ENCODE data around the gene UFSP2.
A peak's percentile ranks its signal among the peaks of the same experiment; 100 is the strongest.

UFSP2 gene, protein sequence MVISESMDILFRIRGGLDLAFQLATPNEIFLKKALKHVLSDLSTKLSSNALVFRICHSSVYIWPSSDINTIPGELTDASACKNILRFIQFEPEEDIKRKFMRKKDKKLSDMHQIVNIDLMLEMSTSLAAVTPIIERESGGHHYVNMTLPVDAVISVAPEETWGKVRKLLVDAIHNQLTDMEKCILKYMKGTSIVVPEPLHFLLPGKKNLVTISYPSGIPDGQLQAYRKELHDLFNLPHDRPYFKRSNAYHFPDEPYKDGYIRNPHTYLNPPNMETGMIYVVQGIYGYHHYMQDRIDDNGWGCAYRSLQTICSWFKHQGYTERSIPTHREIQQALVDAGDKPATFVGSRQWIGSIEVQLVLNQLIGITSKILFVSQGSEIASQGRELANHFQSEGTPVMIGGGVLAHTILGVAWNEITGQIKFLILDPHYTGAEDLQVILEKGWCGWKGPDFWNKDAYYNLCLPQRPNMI

DNA sequence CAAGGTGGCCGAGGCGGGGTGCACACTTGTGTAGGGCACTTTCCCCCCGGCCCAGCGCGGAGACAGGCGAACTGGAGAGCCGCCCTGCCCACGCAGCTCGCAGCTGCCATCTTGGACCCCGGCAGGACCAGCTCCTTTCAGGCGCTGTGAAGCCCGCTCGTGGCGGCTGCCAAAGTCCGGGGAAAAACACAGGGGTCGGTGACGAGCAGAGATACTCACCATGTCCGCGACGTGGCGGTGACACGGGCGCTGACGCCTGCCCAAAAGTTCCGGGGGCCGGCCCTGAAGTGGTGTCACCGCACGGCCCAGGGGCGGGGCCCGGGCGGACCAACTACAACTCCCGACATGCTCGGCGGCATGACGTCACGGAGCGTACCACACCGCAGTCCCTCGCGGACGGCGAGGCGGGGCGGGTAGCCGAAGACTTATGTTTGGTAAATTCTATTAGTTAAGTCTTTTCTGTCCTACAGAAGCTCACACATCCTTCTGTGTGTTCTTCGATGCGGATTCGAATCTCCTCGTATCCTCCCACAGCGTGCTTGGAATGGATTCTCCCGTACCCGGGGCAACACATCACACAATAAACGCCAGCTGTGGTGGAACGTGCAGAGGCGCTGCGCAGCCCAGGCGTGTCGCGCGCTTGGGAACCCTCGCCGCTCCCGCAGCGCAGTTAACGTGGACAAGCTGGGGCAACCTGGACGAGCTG is at the start of gene UFSP2:
Gene UFSP2 (minus strand): TSS at position 318 of the 706 bp plus-strand sequence. CDS start 96 bp downstream, at position 222.
- peak; percentile 81 to 89 for DNase-seq (ENCODE audit: low read depth in 1 of 2, low spot score in 1 of 2)

DNA sequence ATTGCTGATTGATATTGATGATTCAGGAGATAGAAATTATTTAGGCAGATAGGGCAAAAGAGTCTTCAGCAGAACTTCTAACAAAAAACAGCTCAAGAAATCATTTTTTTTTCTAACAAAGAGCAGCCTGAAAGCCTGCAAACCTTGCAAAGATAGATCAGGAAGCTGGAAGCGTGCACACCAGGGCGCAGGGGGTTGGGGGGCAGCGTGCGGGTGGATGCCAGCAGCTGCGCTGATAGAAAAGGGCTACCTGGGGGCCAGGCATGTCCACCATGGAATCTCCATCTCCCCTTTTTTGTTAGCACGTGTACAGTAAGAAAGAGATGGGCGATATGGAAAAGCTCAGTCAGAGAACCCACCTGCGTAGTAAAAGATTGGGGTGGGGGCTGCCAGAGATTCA is 47.5 kb upstream of the UFSP2 start:
- DNase-seq (ENCODE audit: low read depth in 1 of 2, low spot score in 1 of 2), result no peak

DNA sequence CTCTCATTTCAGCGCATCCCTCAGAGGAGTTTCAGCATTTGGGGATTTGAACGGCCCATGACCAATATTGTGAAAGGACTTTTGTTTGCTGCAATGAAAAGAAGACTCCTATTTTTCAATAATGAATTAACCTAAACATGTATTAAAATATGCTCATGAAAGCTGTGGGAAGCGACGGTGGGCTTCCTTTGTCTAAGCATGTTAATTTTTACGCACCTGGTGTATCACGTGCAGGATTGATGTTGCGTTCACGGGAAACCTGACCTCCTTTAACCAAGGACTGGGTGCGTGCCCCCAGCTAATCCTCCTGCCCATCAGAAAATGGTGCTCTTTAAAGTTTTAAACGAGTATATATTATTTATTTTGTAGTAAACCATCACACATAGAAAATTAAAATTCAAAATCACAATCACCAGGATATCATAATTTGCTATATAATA is 46.4 kb upstream of the UFSP2 start:
- no peak for DNase-seq (ENCODE audit: low read depth in 1 of 2, low spot score in 1 of 2)

DNA sequence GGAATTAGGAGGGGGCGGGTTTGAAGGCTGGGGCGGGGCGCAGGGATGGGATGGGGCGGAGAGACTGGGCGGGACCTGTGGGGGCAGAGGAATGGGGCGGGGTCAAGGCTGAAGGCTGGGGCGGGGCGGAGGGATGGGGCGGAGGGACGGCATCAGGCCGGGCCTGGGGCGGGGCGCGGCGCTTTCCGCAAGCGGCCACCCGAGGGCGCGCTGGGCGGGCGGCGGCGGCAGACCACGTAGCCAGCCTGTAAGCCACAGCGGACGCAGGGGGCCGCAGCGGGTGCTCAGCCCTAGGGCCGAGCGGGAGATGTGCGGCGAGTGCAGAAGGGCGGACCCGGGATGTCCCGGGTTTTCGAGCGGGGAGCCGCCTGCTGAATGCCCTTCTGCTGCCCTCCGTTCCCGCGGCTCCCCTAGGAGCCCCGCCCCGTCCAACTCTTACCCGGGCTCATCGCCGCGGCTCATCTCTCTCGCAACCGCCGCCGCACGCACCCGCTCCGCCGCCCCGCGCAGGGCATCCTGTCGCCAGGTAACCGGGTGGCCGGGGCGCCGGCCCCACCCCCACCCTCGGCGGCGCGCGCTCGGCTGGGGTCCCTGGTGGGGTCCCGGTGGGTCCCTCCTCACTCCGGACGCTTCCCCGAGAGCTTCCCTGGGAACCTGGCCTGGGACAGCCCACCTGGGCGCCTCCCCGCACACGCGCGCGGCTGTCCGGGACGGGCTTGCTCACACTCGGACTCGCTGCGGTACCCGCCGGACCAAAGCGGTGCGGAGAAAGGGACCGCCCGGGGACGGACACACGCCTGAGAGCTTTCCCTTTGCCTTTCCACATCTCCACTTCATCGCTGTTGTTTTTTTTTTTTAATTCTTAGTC is 45.7 kb upstream of the UFSP2 start, which contains the start of gene CCDC110:
Gene CCDC110 (minus strand): TSS at position 499 of the 868 bp plus-strand sequence. CDS start 50 bp downstream, at position 449.
- DNase-seq (ENCODE audit: low read depth in 1 of 2, low spot score in 1 of 2), result peak; percentile 82 to 84

DNA sequence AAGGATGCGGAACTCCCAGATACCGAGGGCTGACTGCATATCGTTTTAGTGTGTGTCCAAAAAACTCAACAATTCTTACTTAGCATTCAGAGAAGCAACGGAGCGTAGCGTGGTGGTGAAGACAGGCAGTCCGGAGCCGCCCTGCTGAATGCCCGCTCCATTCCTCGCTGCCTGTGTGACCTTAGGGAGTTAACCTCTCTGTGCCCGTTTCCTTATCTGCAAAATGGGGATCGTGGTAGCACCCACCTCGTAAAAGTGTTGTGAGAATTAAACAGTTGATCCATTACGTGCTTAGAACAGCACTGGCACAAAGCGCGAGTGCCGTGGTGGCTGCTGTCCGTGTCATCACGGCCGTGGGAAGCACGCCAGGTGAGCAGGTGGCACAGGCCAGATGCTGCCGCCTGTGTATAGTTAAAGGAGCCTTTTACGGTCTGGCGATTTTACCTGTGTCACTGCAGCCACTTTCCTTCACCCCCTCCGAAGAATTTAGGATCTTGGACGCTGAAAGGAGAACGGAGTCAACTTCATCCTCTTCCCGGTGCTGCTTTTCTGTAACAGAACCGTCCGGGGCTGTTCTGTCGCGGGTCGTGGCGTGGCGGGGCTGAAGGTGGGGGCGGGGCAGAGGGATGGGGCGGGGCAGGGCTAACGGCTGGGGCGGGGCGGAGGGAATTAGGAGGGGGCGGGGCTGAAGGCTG is 44.9 kb upstream of the UFSP2 start:
- DNase-seq (ENCODE audit: low read depth in 1 of 2, low spot score in 1 of 2), result peak; percentile 1 to 6

DNA sequence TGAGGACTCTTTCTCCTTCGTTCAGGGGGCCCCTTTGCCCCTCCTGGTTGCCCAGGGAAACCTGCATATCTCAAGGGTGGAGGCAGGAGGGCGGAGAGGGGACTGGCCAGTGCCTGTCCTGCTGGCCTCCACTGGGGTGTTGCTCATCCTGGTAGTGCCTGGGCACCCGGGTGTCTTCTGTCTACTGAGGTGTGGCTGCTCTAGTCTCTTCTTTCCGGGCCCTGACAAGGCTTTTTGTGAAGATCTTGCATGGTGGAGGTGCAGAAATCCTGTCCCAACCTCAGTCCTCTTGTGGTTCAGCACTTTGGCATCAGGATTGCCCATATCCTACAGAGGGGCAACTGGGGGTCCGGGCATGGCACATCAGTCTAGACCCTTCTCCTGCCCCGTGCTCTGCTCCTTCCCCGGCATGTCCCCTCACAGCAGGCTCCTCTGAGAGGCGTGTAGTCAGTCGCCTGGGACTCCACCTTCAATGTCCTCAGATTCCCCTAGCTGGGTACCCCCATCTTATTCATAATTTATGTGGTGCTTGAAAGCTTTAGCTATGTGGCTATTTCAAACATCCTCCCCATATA is 43.9 kb upstream of the UFSP2 start:
- no peak for DNase-seq (ENCODE audit: low read depth in 1 of 2, low spot score in 1 of 2)

DNA sequence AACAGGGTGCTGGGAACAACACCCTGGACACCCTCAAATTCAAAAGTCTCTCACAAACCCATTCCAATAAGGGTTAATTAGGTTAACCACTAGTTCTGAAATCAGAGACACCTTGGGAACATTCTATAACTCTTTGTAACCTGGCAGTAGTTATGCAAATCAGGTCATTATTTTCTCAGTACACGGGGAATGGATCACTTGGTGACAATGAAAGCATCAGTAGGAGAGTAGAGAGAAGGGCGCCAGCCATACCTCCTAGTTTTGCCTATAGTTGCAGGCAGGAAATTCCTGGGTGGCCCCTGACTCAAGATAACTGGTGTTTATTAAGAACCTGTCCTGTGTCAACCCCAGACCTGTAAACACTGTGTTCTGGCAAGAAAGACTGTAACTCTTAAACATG is 43.2 kb upstream of the UFSP2 start:
- no peak for DNase-seq (ENCODE audit: low read depth in 1 of 2, low spot score in 1 of 2)

DNA sequence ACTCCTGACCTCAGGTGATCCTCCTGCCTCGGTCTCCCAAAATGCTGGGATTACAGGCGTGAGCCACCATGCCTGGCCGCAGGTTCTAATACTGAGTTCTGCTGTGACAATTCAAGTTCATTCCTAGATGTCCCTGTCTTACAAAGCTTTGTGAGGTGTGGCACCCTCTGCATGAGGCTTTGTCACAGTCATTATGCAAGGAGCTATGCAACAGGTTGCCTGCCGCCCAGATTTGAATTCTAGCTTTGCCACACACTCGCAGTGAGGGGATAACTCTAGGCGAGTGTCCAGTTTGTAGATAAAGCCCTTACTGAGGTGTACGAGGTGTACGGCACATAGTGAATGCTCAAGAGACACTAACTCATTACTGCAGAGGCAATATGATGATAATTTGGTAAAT is 42.2 kb upstream of the UFSP2 start:
- no peak for DNase-seq (ENCODE audit: low read depth in 1 of 2, low spot score in 1 of 2)

DNA sequence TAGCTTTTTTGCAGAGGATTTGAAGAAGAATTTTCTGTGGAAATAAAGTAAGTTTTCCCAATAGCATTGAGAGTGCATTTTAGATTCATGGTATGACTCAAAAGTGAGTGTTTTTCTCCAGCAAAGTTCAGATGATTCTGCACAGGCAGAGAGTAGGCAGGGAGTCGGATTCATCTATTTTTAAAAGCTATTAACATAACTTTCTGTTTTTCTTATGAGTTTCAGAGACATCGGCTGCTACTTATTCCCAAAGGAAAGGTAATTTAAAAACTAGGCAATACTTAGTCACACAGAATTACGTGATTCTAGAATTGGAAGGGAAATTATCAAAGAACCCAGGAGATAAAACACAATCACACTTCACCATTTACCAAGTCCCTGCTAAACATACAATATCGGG is 41.3 kb upstream of the UFSP2 start:
- no peak for DNase-seq (ENCODE audit: low read depth in 1 of 2, low spot score in 1 of 2)

DNA sequence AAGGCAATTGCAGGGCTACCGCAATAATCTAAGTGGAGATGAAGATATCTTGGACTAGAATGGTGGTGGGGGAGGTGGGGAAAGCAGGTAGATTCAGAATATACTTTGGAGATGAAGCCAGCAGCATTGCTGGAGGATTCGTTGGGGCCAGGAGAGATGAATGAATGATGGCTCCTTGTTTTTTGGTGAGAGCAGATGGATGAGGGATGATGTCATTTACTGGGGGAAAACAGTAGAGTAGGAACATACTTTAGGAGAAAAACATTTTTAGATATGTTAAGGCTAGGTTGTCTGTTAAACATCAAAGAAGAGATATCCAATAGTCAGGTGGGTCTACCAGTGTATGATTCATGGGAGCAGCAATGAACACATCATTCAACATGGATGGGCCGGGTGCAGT is 39.9 kb upstream of the UFSP2 start:
- no peak for DNase-seq (ENCODE audit: low read depth in 1 of 2, low spot score in 1 of 2)

DNA sequence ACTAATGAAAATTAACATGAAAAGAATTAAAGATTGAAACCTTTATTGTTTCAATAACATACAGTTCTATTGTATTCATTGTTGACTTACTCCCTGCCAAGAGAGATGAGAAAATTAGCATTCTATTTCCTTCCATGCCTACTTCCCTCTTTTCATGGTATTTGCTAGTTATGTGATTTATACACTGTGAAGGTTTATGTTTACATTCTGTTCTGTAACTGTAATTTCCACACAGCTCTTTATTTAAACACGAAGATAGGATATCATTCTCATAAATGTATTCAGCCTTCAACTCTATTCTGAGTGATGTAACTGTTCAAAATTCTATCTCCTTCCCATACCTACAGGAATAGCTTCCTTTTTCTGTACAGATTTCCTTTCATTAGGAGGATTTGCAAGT is 39.1 kb upstream of the UFSP2 start:
- no peak for DNase-seq (ENCODE audit: low read depth in 1 of 2, low spot score in 1 of 2)

DNA sequence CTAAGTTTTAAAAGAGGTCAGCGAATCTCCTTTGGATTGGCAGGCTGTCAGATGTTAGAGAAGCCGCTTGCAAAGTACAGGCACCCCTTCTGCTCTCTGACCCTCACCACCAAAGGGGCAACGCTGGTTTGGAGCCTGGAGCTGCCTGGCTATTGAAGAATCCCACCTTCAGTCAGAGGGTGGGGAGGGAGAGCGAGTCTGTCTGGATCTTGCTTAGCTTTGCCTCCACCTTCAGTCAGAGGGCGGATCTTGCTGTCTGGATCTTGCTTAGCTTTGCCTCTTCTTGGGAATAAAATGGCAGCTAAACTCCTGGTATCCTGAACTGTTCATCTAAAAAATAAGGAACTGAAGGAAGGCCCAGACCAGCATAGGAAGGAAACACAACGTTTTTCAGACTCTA is 38.4 kb upstream of the UFSP2 start:
- no peak for DNase-seq (ENCODE audit: low read depth in 1 of 2, low spot score in 1 of 2)

DNA sequence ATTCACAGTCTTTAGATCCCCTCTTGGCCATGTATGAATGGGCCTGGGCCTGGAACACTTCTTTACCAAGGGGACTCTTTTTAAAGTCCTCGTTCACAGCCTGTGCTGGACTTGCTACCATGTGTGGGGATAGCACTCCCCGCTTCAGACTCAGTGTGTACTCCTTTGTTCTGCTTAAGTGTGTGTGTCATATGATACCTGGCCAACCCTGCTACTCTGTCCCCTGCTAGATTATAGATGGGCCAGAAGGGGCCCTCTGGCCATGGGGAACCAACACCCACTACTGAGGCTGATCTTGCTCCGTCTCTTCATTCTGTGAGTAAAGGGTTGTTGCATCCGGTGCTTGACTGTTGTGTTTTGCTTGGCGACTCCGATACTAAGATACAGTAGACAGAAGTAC is 37.8 kb upstream of the UFSP2 start:
- no peak for DNase-seq (ENCODE audit: low read depth in 1 of 2, low spot score in 1 of 2)

DNA sequence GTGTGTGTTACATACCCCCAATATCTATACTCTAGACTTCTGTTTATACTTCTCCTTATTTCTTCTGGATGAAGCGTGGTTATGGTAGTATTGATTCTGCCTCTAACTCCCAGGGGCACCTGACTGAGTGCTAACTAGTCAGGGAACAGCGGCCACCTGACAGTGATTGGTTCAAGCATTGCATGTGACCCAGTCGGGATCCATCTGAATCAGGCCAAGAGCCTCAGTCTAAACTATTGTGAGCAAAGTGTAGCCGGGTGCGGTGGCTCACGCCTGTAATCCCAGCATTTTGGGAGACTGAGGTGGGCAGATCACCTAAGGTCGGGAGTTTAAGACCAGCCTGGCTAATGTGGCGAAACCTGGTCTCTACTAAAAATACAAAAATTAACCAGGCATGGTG is 35.8 kb upstream of the UFSP2 start:
- no peak for DNase-seq (ENCODE audit: low read depth in 1 of 2, low spot score in 1 of 2)

DNA sequence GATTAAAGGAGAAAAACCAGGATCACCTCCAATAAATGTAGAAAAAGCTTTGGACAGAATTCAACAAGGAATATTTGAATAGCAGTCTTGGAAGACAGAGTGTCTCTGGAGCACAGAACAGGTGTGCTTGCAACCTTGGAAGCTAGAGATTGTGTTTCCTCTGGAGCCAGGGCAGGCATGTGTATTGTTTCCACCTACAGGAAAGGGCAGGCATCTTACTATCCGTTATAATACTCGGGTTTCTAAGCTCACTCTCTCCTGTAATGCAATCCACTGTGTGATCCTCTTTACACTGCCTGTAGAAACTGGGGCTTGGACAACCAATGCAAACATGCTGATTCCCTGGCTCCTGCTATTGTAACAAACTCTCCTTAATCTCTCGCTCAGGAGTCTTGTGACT is 31.4 kb upstream of the UFSP2 start:
- no peak for DNase-seq (ENCODE audit: low read depth in 1 of 2, low spot score in 1 of 2)

DNA sequence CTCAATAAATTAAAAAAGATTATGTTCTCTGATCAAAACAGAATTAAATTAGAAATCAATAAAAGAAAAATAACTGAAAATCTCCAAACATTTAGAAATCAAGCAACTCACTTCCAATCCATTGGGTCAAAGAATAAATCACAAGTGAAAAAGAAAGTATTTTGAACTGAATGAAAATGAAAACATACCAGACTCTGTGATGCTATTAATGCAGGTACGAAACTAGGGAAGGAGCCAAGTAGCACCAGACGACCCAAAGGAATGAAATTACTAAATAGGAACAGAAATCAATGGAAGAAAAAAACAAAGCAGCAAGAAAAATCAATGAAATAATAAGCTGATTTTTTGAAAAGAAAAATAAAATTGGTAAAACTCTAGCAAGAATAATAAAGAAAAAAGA is 30.4 kb upstream of the UFSP2 start:
- DNase-seq (ENCODE audit: low read depth in 1 of 2, low spot score in 1 of 2), result no peak

DNA sequence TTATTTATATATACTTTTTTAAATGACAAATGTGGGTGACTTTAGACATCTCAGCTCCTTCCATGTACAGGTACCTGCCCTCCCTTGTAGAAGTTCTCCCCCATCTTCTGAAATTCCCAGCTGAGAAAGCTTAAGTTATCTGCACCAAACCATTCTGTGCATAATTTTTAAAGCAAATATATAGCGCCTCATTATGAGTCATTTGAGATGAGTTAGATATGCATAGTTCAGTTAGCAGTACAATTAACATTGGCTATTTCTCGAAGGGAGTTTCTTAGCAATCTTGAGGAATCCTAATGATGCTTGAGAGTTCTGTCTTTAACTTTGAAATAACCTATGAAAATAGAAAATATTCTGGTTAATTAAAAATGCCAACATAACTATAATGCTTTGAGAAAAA is 19.4 kb upstream of the UFSP2 start:
- no peak for DNase-seq (ENCODE audit: low read depth in 1 of 2, low spot score in 1 of 2)

DNA sequence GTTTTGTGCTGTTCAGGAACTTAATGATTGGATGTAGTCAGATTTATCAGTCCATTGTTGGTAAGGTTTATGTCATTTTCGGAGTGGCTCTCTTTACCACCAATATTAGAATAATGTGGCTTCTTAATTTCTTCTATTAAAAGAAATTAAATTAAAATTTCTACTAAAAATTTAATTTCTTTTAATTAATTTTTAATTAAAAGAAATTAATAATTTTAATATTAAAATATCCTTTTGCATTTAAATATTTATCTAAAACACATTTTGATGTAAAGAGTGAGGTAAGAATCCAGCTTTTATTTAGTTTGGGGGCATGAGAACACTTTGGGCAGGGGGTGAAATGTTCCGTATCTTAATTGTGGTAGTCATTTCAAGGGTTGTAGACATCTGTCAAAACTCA is 15.7 kb upstream of the UFSP2 start:
- DNase-seq (ENCODE audit: low read depth in 1 of 2, low spot score in 1 of 2), result no peak

DNA sequence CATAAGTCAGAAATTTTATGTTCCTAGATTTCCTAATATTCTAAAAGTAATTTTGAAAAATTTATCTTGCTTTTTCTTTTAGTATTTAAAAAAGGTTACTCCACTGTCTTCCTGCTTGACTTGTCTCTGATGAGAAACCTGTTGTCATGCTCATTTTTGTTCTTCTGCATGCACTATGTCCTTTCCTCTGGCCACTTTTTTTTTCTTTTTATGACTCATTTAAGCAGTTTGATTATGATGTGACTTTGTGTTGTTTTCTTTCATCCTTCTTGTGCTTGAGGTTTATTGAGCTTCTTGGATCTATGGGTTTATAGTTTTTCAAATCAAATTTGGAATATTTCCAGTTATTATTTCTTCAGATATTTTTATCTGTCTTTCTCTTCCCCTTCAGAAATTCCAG is 12.0 kb upstream of the UFSP2 start:
- DNase-seq (ENCODE audit: low read depth in 1 of 2, low spot score in 1 of 2), result no peak

DNA sequence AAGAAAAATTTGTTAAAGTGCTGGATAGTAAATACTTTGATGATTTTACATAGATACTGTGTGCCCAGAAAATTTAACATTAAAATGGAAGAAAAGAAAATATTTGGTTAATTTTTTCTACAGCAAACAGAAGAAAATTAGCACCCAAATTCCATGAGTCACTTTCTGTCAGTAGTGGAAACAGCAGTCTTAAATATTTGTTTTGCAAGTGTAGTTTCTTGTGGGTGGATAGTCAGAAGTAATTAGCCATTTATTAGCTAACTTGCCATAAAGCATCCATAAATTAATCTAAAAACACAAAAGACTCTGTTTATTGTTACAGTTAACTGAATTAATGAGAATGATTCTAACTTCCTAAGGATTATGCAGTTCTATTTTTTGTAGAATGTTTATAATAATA is 9.7 kb upstream of the UFSP2 start:
- DNase-seq (ENCODE audit: low read depth in 1 of 2, low spot score in 1 of 2), result no peak
